SJSA1 (cell line): Measurements from ENCODE around the gene MEGF8. TPM values are rescaled to one million over a fixed set of nuclear protein-coding genes. Genes with fewer than 3 reads are reported as not detected.
A peak's percentile ranks its signal among the peaks of the same experiment; 100 is the strongest.

Experiments
- DNase-seq, 2 experiments: peaks; one replicate each; pipeline ENCODE4 v3.0.0-alpha.2; 2015 to 2020; ENCODE audit warnings: low spot score in 2 of 2, low read depth in 1 of 2
- H3K27ac ChIP-seq: fragments of 250-450 bp; sonication (Bioruptor Pico); 2 replicates; pipeline ENCODE4 v1.5.1; 2020; ENCODE audit warnings: mild to moderate bottlenecking, moderate library complexity
- H3K27me3 ChIP-seq: fragments of 250-450 bp; sonication (Bioruptor Pico); replicated peaks from 2 replicates; pipeline ENCODE4 v1.5.1; 2020; ENCODE audit warnings: mild to moderate bottlenecking, moderate library complexity
- H3K36me3 ChIP-seq: fragments of 250-450 bp; sonication (Bioruptor Pico); 2 replicates; pipeline ENCODE4 v1.5.1; 2020; ENCODE audit warnings: mild to moderate bottlenecking
- H3K4me1 ChIP-seq: fragments of 250-450 bp; sonication (Bioruptor Pico); replicated peaks from 2 replicates; pipeline ENCODE4 v1.6.1; 2021; ENCODE audit warnings: mild to moderate bottlenecking
- H3K4me3 ChIP-seq: fragments of 250-450 bp; sonication (Bioruptor Pico); 2 replicates; pipeline ENCODE4 v1.5.1; 2020; ENCODE audit warnings: mild to moderate bottlenecking
- H3K9me3 ChIP-seq: fragments of 250-450 bp; sonication (Bioruptor Pico); replicated peaks from 2 replicates; pipeline ENCODE4 v1.5.1; 2020; ENCODE audit warnings: mild to moderate bottlenecking
- total RNA-seq: library from RNA; depleted of rRNA; stranded (reverse); fragments of >200 nt; shearing (Covaris generic); gene quantifications from 2 replicates; pipeline ENCODE4 v1.2.3, GENCODE V29; 2014

Gene MEGF8
- total RNA-seq, 1 experiment from 2014 or later = 16.1 TPM

DNA sequence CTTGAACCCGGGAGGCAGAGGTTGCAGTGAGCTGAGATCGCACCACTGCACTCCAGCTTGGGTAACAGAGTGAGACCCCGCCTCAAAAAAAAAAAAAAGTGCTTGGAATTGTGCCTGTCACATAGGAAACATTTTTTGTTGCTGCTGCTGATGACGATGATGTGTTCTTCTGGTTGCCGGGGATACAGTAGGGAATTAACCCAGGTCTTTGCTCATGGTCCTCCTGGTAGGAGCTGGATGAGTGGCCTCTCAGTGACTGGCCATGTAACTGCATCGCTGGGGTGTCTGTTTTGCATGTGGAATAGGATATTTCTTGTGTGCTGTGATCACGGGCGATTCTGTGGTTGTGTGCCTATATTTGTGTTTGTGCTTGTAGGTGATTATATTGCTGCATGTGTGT, 69.3 kb downstream of the MEGF8 start:
- Histone ChIP-seq H3K9me3 (no peaks in the 10 kb centered on the region), H3K4me3 (no peak overlapping the region), H3K27me3 (peaks cover 18% of the 10 kb centered on the region), H3K36me3 (no peaks in the 10 kb centered on the region), H3K4me1 (peaks cover 16% of the 10 kb centered on the region), H3K27ac (no peak overlapping the region)
- DNase-seq = no peak

- no peaks in the 10 kb centered on the region for H3K9me3 ChIP-seq
- peaks cover 3% of the 10 kb centered on the region; the same call in 1 of the 2 replicates for H3K27me3 ChIP-seq
- H3K4me1 ChIP-seq = peaks cover 16% of the 10 kb centered on the region
- H3K36me3 ChIP-seq = no peaks in the 10 kb centered on the region
- H3K27ac ChIP-seq = peak overlapping the region; percentile 54
- H3K4me3 ChIP-seq = peak overlapping the region; percentile 47
- DNase-seq = peak; percentile 97 to 99
Observed at GRCh38 chr19:42396381-42397262, 71.2 kb downstream of the MEGF8 start.

DNA sequence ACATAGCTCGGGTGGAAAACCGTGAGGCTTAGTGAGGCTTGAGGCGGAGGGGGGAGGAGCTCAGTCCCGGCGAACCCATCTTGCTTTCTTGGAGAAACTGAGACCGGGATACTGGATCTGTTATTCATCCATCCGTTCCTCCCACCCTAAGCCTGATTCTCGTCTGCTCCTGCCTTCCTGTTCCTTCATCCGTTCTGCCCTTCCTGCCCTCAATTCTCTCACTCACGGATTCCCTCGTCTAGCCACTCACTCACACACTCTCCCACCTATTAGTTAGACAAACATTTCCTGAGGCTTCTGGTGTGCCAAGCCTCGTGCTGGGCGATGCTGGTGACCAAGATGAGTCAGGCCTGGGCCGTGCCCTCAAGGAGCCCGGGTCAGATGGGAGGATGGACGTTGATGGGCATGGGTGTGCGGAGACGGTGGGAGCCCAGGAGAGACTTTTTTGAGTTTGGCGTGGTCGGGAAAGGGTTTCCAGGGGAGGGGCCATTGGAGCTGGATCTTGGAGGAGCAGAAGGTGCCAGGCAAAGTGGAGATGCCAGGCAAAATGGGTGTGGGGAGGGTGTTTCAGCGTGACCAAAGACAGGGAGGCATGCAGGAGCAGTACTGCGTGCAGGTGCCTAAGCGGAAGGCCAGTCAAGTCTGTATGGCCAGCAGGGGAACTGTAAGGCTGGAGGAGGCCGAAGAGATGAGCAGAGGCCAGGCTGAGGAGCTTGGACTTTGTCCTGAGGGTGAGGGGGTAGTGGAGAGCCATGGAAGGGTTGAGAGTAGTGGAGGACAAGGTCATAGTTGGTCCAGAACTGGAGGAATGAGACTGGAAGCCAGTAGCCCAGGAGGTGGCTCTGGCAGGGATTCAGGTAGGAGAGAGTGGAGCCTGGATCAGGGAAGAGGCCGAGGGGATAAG, 72.1 kb downstream of the MEGF8 start:
- Histone ChIP-seq H3K9me3 (no peaks in the 10 kb centered on the region), H3K27me3 (no peaks in the 10 kb centered on the region), H3K4me1 (peaks cover 16% of the 10 kb centered on the region), H3K27ac (peak overlapping the region; percentile 13; the same call in 1 of the 2 replicates), H3K36me3 (no peaks in the 10 kb centered on the region), H3K4me3 (peak overlapping the region; percentile 47)
- no peak for DNase-seq

GRCh38 chr19:42400404-42400803, 75.0 kb downstream of the MEGF8 start:
- no peak overlapping the region for H3K27ac ChIP-seq
- DNase-seq = no peak
- H3K4me1 ChIP-seq = peaks cover 16% of the 10 kb centered on the region
- H3K27me3 ChIP-seq = no peaks in the 10 kb centered on the region
- peaks cover 6% of the 10 kb centered on the region; the same call in 1 of the 2 replicates for H3K36me3 ChIP-seq
- no peaks in the 10 kb centered on the region for H3K9me3 ChIP-seq
- H3K4me3 ChIP-seq = no peak overlapping the region

DNA sequence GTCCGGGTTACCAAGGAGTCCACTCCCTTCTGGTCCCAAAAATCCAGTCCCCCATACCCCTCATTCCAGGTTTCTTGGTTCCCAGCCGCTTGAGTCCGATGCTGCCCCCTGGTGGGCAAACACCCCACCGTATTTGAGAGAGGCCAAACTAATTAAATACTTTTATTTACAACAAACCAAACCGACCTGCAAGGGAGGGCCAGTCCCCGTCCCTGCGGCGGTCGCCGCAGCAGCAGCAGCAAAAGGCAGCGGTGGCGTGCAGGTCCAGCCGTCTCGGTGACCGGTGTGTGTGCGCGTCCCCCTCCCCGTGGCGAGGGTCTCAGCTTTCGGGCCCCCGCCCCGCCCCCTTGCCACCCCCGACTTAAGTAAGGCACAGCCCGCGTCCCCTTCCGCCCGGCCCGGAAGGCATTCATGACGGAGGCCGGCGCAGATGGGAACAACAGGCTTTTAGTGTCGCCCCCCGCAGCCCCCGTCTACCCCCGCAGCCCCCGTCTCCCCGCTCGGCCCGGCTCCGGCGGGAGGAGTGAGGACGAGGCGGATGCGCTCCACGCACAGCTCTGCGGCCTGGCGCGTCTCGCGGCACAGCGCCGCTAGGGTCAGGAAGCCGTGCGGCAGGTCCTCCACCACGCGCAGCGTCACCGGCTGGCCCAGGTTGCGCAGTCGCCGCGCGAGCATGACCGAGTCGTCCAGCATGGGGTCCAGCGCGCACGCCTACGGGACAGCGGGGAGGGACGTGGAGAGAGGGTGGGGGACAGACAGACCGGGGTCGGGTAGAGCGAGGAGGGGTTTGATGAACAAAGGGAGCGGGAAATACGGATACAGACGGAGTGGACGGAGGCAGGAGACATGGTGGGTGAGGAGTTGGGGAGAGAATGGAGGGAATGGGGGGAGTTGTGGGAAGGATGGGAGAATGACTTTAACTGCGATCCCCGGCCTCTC, 76.2 kb downstream of the MEGF8 start:
- Histone ChIP-seq H3K4me1 (peaks cover 8% of the 10 kb centered on the region), H3K9me3 (no peaks in the 10 kb centered on the region), H3K4me3 (peak overlapping the region; percentile 16; the same call in 1 of the 2 replicates), H3K36me3 (peaks cover 6% of the 10 kb centered on the region; the same call in 1 of the 2 replicates), H3K27ac (no peak overlapping the region), H3K27me3 (no peaks in the 10 kb centered on the region)
- DNase-seq = peak; percentile 67 to 79

- Histone ChIP-seq H3K36me3 (peaks cover 6% of the 10 kb centered on the region; the same call in 1 of the 2 replicates), H3K4me3 (no peak overlapping the region), H3K27me3 (no peaks in the 10 kb centered on the region), H3K4me1 (peaks cover 5% of the 10 kb centered on the region), H3K27ac (no peak overlapping the region), H3K9me3 (no peaks in the 10 kb centered on the region)
- DNase-seq = no peak
Observed at GRCh38 chr19:42402376-42403116, 77.1 kb downstream of the MEGF8 start.

GRCh38 chr19:42403586-42403985, 78.2 kb downstream of the MEGF8 start:
- Histone ChIP-seq H3K27ac (no peak overlapping the region), H3K4me1 (no peaks in the 10 kb centered on the region), H3K9me3 (no peaks in the 10 kb centered on the region), H3K36me3 (peaks cover 6% of the 10 kb centered on the region; the same call in 1 of the 2 replicates), H3K4me3 (no peak overlapping the region), H3K27me3 (no peaks in the 10 kb centered on the region)
- no peak for DNase-seq

DNA sequence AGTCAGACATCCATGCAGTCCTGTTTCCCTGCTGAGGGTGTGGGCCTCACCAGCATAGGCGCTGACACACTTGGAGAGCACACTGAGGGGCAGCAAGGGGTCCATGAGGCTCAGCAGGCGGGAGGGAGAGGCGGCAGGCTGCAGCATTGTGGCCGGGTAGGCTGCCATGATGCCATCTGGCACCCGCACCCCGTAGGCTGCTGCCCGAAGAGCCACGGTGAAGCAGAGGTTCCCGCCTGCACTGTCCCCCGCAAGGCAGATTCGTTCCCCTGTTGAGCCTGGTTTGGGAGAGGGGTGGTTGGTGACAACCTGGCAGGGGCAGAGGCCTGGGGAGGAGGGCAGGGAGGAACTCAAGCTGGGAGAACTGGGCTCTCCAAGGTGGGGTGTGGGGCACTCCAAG, 80.7 kb downstream of the MEGF8 start:
- Histone ChIP-seq H3K27me3 (no peaks in the 10 kb centered on the region), H3K27ac (no peak overlapping the region), H3K9me3 (no peaks in the 10 kb centered on the region), H3K4me3 (no peak overlapping the region), H3K4me1 (no peaks in the 10 kb centered on the region), H3K36me3 (peaks cover 6% of the 10 kb centered on the region; the same call in 1 of the 2 replicates)
- DNase-seq = no peak

GRCh38 chr19:42407085-42407815, 81.8 kb downstream of the MEGF8 start:
- H3K27me3 ChIP-seq = no peaks in the 10 kb centered on the region
- no peaks in the 10 kb centered on the region for H3K4me1 ChIP-seq
- H3K27ac ChIP-seq = no peak overlapping the region
- DNase-seq = no peak
- H3K9me3 ChIP-seq = no peaks in the 10 kb centered on the region
- H3K4me3 ChIP-seq = no peak overlapping the region
- peaks cover 6% of the 10 kb centered on the region; the same call in 1 of the 2 replicates for H3K36me3 ChIP-seq

DNA sequence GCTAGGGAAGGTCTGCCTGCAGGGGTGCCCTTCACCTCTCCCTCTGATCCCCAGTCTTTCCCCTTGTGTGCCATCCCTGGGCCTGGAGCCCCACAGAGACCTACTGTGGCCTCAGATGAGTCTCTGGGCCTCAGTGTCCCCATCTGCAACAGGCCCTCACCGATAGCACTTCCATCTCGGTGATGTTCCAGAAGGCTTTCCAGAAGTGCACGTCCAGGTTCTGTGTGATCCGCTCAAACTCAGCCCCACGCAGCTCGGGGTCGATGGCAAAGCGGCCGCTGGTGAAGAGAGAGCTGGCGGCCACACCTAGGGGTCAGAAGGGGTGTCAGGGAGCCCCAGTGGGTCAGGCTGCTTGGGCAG, 82.4 kb downstream of the MEGF8 start:
- no peaks in the 10 kb centered on the region for H3K4me1 ChIP-seq
- DNase-seq = no peak
- H3K27ac ChIP-seq = no peak overlapping the region
- no peaks in the 10 kb centered on the region for H3K27me3 ChIP-seq
- no peak overlapping the region for H3K4me3 ChIP-seq
- no peaks in the 10 kb centered on the region for H3K9me3 ChIP-seq
- peaks cover 6% of the 10 kb centered on the region; the same call in 1 of the 2 replicates for H3K36me3 ChIP-seq

DNA sequence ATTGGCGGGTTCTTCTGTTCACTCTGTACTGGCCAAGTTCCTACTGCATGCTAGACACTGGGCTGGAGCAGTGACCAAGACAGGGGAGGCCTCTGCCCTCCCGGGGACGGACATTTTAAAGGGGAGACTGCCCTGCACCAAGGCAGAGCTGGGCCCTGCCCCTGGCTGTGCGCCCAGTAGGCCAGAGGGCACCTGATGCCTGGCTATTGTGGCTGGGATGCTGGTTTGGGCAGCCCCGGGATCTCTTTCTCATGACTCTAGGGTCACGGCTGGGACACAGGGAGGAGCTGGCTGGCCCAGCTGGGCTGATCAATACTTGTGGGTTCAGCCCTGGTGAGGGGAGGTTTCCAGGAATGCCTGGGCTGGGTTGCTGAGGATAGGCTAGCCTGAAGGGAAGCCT, 84.0 kb downstream of the MEGF8 start:
- Histone ChIP-seq H3K4me3 (no peak overlapping the region), H3K9me3 (no peaks in the 10 kb centered on the region), H3K27me3 (no peaks in the 10 kb centered on the region), H3K36me3 (peaks cover 7% of the 10 kb centered on the region), H3K4me1 (no peaks in the 10 kb centered on the region), H3K27ac (no peak overlapping the region)
- DNase-seq = no peak

GRCh38 chr19:42410371-42410770, 84.9 kb downstream of the MEGF8 start:
- Histone ChIP-seq H3K9me3 (no peaks in the 10 kb centered on the region), H3K36me3 (peaks cover 5% of the 10 kb centered on the region; the same call in 1 of the 2 replicates), H3K4me3 (no peak overlapping the region), H3K27me3 (no peaks in the 10 kb centered on the region), H3K4me1 (no peaks in the 10 kb centered on the region), H3K27ac (no peak overlapping the region)
- no peak for DNase-seq
